ENCODE data around the gene NCKAP5. TPM values are rescaled to one million over a fixed set of nuclear protein-coding genes. Genes with fewer than 3 reads are reported as not detected.

The NCKAP5 gene
- total RNA-seq, 4 donors from 2014 or later = 0.03 to 0.55 (median 0.33) TPM

- no peak for ATAC-seq
Observed at GRCh38 chr2:132636346-132636745, 931.9 kb downstream of the NCKAP5 start.

GRCh38 chr2:132633635-132634034 is 934.6 kb downstream of the NCKAP5 start:
- no peaks in the 10 kb centered on the region for H3K27me3 ChIP-seq
- no peaks in the 10 kb centered on the region for H3K9me3 ChIP-seq
- intact Hi-C loops (cut with DNase I; ENCODE audit: low total_unique reads) (no loop called here), in situ Hi-C loops (cut with MboI; ENCODE audit: low sequenced_read_pairs in 4 of 4) (no loop called here)
- no peak for DNase-seq
- no peak overlapping the region for H3K4me3 ChIP-seq
- TF ChIP-seq POLR2A (IDR thresholded peaks at IDR 0.05) = no peak
- TF ChIP-seq CTCF (IDR thresholded peaks at IDR 0.05 in 4 of 5, conservative IDR thresholded peaks at IDR 0.05 in 1 of 5) = no peak
- H3K4me1 ChIP-seq = no peaks in the 10 kb centered on the region
- no peak overlapping the region for H3K27ac ChIP-seq
- H3K36me3 ChIP-seq = no peaks in the 10 kb centered on the region
- ATAC-seq = no peak

More at GRCh38 chr2:132636346-132636745, 931.9 kb downstream of the NCKAP5 start:
- in situ Hi-C loops (cut with MboI; ENCODE audit: low sequenced_read_pairs in 4 of 4) (no loop called here), intact Hi-C loops (cut with DNase I; ENCODE audit: low total_unique reads) (no loop called here)
- TF ChIP-seq CTCF (IDR thresholded peaks at IDR 0.05 in 4 of 5, conservative IDR thresholded peaks at IDR 0.05 in 1 of 5) (no peak), POLR2A (IDR thresholded peaks at IDR 0.05) (no peak)
- H3K4me1 ChIP-seq = no peaks in the 10 kb centered on the region
- H3K9me3 ChIP-seq = no peaks in the 10 kb centered on the region
- H3K4me3 ChIP-seq = no peak overlapping the region
- no peaks in the 10 kb centered on the region for H3K36me3 ChIP-seq
- no peaks in the 10 kb centered on the region for H3K27me3 ChIP-seq
- DNase-seq = no peak
- no peak overlapping the region for H3K27ac ChIP-seq

- TF ChIP-seq POLR2A (IDR thresholded peaks at IDR 0.05) (no peak), CTCF (IDR thresholded peaks at IDR 0.05 in 4 of 5, conservative IDR thresholded peaks at IDR 0.05 in 1 of 5) (no peak)
- no peaks in the 10 kb centered on the region for H3K36me3 ChIP-seq
- H3K27me3 ChIP-seq = no peaks in the 10 kb centered on the region
- H3K9me3 ChIP-seq = no peaks in the 10 kb centered on the region
- intact Hi-C loops (cut with DNase I; ENCODE audit: low total_unique reads) = no loop called here
- in situ Hi-C loops (cut with MboI; ENCODE audit: low sequenced_read_pairs in 4 of 4) = no loop called here
- H3K4me3 ChIP-seq = no peak overlapping the region
- no peaks in the 10 kb centered on the region for H3K4me1 ChIP-seq
- DNase-seq (no peak), ATAC-seq (no peak)
- no peak overlapping the region for H3K27ac ChIP-seq
Observed at GRCh38 chr2:132632000-132632649, 936.1 kb downstream of the NCKAP5 start.

GRCh38 chr2:132627536-132627935 is 940.7 kb downstream of the NCKAP5 start:
- DNase-seq = no peak
- no peaks in the 10 kb centered on the region for H3K36me3 ChIP-seq
- no peak overlapping the region for H3K4me3 ChIP-seq
- intact Hi-C loops (cut with DNase I; ENCODE audit: low total_unique reads) (no loop called here), in situ Hi-C loops (cut with MboI; ENCODE audit: low sequenced_read_pairs in 4 of 4) (no loop called here)
- no peak for ATAC-seq
- TF ChIP-seq POLR2A (IDR thresholded peaks at IDR 0.05) (no peak), CTCF (IDR thresholded peaks at IDR 0.05 in 4 of 5, conservative IDR thresholded peaks at IDR 0.05 in 1 of 5) (no peak)
- no peaks in the 10 kb centered on the region for H3K4me1 ChIP-seq
- no peak overlapping the region for H3K27ac ChIP-seq
- H3K27me3 ChIP-seq = no peaks in the 10 kb centered on the region
- H3K9me3 ChIP-seq = no peaks in the 10 kb centered on the region
